Heart right ventricle (tissue), 16 donors: Measurements from ENCODE around the gene HNF4A. TPM values are rescaled to one million over a fixed set of nuclear protein-coding genes. Genes with fewer than 3 reads are reported as not detected.
A peak's percentile ranks its signal among the peaks of the same experiment; 100 is the strongest.

Experiments used
- ATAC-seq, 8 donors: fragments of 200-7000 bp; cut with Tn5 transposase; one replicate each; pipeline ENCODE4 v1.9.1; 2020; ENCODE audit warnings: mild to moderate bottlenecking in 8 of 8, moderate library complexity in 8 of 8, moderate number of reproducible peaks in 1 of 8
- DNase-seq, 2 donors: peaks; one replicate each; pipeline ENCODE4 v3.0.0-alpha.2; 2020
- H3K27ac ChIP-seq, 10 donors: fragments of 200-600 bp; sonication (generic) in 2 of 10; one replicate each; pipeline versions ENCODE4 v1.5.0 to v1.8.0; 2020 to 2022; ENCODE audit warnings: mild to moderate bottlenecking in 3 of 10
- H3K27me3 ChIP-seq, 7 donors: fragments of 200-600 bp; one replicate each; pipeline ENCODE4 v1.8.0; 2021 to 2022; ENCODE audit warnings: mild to moderate bottlenecking in 2 of 7
- H3K36me3 ChIP-seq, 9 donors: fragments of 200-600 bp; sonication (generic) in 1 of 9; one replicate each; pipeline versions ENCODE4 v1.5.0 to v1.8.0; 2020 to 2022; ENCODE audit warnings: mild to moderate bottlenecking in 2 of 9
- H3K4me1 ChIP-seq, 9 donors: fragments of 200-600 bp; sonication (generic) in 1 of 9; one replicate each; pipeline versions ENCODE4 v1.5.0 to v1.8.0; 2020 to 2022; ENCODE audit warnings: mild to moderate bottlenecking in 4 of 9
- H3K4me3 ChIP-seq, 10 donors: fragments of 200-600 bp; sonication (generic) in 2 of 10; one replicate each; pipeline versions ENCODE4 v1.5.0 to v1.8.0; 2020 to 2022; ENCODE audit warnings: mild to moderate bottlenecking in 7 of 10, moderate library complexity in 2 of 10
- H3K9me3 ChIP-seq, 11 donors: fragments of 200-600 bp in 10 of 11; sonication (generic) in 2 of 11; one replicate each; pipeline versions ENCODE4 v1.5.0 to v1.8.0; 2013 to 2022; ENCODE audit warnings: mild to moderate bottlenecking in 2 of 11, control low read depth in 1 of 11, moderate library complexity in 1 of 11
- CTCF ChIP-seq, 9 donors: fragments of 200-600 bp; sonication (generic) in 2 of 9; IDR thresholded peaks; one replicate each; pipeline versions ENCODE4 v1.5.0 to v1.8.0; 2021 to 2022; ENCODE audit warnings: antibody characterized with exemption in 9 of 9, mild to moderate bottlenecking in 5 of 9, moderate library complexity in 1 of 9
- WGBS, 2 donors: extraction: QIAGEN DNeasy Blood & Tissue Kit; methylation state at CpG; one replicate each; pipeline ENCODE4 v1.1.7; 2013; ENCODE audit warnings: inconsistent platforms in 1 of 2; 5-methylcytosine and 5-hydroxymethylcytosine counted together
- intact Hi-C, 10 donors: fragments of 100-400 bp; cut with DNase I; formaldehyde crosslinking; loops; one replicate each; pipeline versions ENCODE4 v1.11.1 to v1.14.2; 2022
- polyA plus RNA-seq, 2 donors: library from polyadenylated mRNA; stranded (reverse); fragments of 200-250 nt; gene quantifications; one replicate each; pipeline ENCODE4 v1.2.3, GENCODE V29; 2013
- total RNA-seq, 10 donors: library from RNA; stranded (reverse); fragmentation: NEBNext Ultra II Directional in 3 of 10; extraction: Animal tissue kit (Norgen Biotek cat#: 25700) in 3 of 10; gene quantifications; one replicate each; pipeline versions ENCODE4 v1.2.1 to v1.2.4, GENCODE V29; 2021 to 2023
- donor health status: Arrhythmogenic right ventricular cardiomyopathy.
- donor health status: ischemic (EF 13 %, LVEDD 7.1; RV severe dilation, severe dysfunction).
- donor health status: healthy with polysubstance abuse.
- donor health status: DM: no; HTN: yes; CAD: no.
- donor health status: DM: no; HTN: no; CAD: no.
- donor health status: ischemic (EF 25% LVEDD 6.9; RV normal size, moderate dysfunction).
- donor health status: ischemic (EF 25% LVEDD 5.7; RV mildly dilated, moderate dysfunction).
- donor health status: healthy.
- donor health status: DM: yes; HTN: yes; CAD: no.
- donor health status: Ischemic cardiomyopathy.
- donor health status: ischemic (EF 35%, LVEDD 5.7; RV mildly dilated, moderate dysfunction).
- donor health status: nonischemic (EF 11% LVEDD 7.7; RV severe dilation, severe dysfunction).
- donor health status: DM: yes; HTN: yes; CAD: no.
- donor health status: PGD.
- donor health status: ischemic (EF 29% LVEDD 5.4; RV normal size, mild dysfunction).
- donor health status: nonischemic (EF 23%, LVEDD 6.1; RV moderate dilation, normal function).

Gene HNF4A
- total and polyA plus RNA-seq, 12 donors: under 0.01 TPM; not detected in 11

GRCh38 chr20:44356353-44356723 lies 839 bp downstream of the HNF4A start:
- Histone ChIP-seq H3K9me3 (no peaks in the 10 kb centered on the region), H3K27me3 (peaks cover 0 to 23% (median 0%) of the 10 kb centered on the region in 7 donors), H3K27ac (no peak overlapping the region), H3K36me3 (no peaks in the 10 kb centered on the region), H3K4me1 (peaks cover 0 to 12% (median 0%) of the 10 kb centered on the region in 9 donors), H3K4me3 (no peak overlapping the region)
- intact Hi-C loops: no loop called here
- WGBS, 2 donors: 80 to 83% methylated on average over 14 of the region's 14 CpGs
- ATAC-seq (no peak), DNase-seq (no peak)
- no peak for TF ChIP-seq CTCF (IDR thresholded peaks at IDR 0.05)

- TF ChIP-seq CTCF (IDR thresholded peaks at IDR 0.05): no peak
- Histone ChIP-seq H3K4me3 (no peak overlapping the region), H3K27me3 (peaks cover 0 to 23% (median 0%) of the 10 kb centered on the region in 7 donors), H3K36me3 (no peaks in the 10 kb centered on the region), H3K27ac (no peak overlapping the region), H3K9me3 (no peaks in the 10 kb centered on the region), H3K4me1 (peaks cover 0 to 12% (median 0%) of the 10 kb centered on the region in 9 donors)
- DNase-seq (no peak), ATAC-seq (peak in 1 of 8 donors; percentile 50)
- intact Hi-C loops: no loop called here
- WGBS, 2 donors: 36 to 42% methylated on average over 2 of the region's 2 CpGs
These were observed 1.5 kb downstream of the HNF4A start for GRCh38 chr20:44357020-44357419.

- no peak overlapping the region for H3K4me3 ChIP-seq
- intact Hi-C loops: no loop called here
- H3K27me3 ChIP-seq: peaks cover 0 to 23% (median 0%) of the 10 kb centered on the region in 7 donors
- no peaks in the 10 kb centered on the region for H3K9me3 ChIP-seq
- peak overlapping the region in 1 of 10 donors; percentile 14 for H3K27ac ChIP-seq
- DNase-seq (peak in 1 of 2 donors; percentile 48), ATAC-seq (peak in 7 of 8 donors; percentile 28 to 89 (median 78))
- 33 to 52% methylated on average over 4 of the region's 4 CpGs for WGBS, 2 donors
- TF ChIP-seq CTCF (IDR thresholded peaks at IDR 0.05): no peak
- no peaks in the 10 kb centered on the region for H3K36me3 ChIP-seq
- peaks cover 0 to 12% (median 0%) of the 10 kb centered on the region in 9 donors for H3K4me1 ChIP-seq
These were observed 2.1 kb downstream of the HNF4A start for GRCh38 chr20:44357555-44358125.

- no peak for TF ChIP-seq CTCF (IDR thresholded peaks at IDR 0.05)
- WGBS, 2 donors: 84 to 88% methylated on average over 8 of the region's 8 CpGs
- H3K4me1 ChIP-seq: peaks cover 0 to 12% (median 0%) of the 10 kb centered on the region in 9 donors
- DNase-seq: no peak
- no peaks in the 10 kb centered on the region for H3K9me3 ChIP-seq
- intact Hi-C loops: no loop called here
- H3K36me3 ChIP-seq: no peaks in the 10 kb centered on the region
- H3K4me3 ChIP-seq: no peak overlapping the region
- ATAC-seq: no peak
- H3K27ac ChIP-seq: no peak overlapping the region
- peaks cover 0 to 19% (median 0%) of the 10 kb centered on the region in 7 donors for H3K27me3 ChIP-seq
These were observed 3.3 kb downstream of the HNF4A start for GRCh38 chr20:44358776-44359175.
